HG03342 (cell line): Measurements from ENCODE around the gene ASB16.
"Not testable (repeated sequence)": the region's sequence is repeated elsewhere in the genome, so short reads cannot be mapped to it uniquely, and the experiment has no call there.

Source experiments
- ATAC-seq: cut with Tn5 transposase; IDR thresholded peaks from one replicate; pipeline ENCODE4 v1.9.1; 2021; ENCODE audit warnings: mild to moderate bottlenecking, moderate library complexity; ENCODE audit not compliant: unreplicated experiment

The ASB16 gene

DNA sequence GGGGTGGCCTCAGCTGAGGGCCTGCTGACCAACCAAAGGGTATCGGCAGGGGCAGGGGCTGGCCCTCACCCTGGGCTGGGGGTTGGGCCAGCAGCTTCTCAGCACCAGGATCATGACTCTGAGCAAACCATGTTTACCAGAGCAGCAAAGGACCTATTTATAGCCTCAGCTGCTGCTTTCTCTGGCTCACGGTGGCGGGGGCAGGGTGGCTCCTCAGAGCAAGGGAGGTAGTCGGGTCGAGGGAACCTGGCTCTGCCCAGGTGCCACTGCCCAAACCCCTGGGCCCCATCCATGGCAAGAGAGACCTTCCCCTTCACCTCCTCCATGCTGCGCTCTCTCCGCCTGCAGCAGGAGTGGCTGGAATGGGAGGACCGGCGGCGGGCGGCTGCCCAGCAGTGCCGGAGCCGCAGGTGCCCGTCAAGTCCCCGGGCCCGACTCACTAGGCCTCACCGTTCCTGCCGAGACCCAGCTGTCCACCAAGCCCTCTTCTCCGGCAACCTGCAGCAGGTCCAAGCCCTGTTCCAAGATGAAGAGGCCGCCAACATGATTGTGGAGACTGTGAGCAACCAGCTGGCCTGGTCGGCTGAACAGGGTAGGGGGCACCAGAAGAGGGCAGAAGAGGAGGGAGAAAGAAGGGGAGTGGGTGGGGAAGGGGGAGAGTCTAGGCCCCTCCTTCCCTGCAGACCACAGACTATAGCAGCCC is at the start of gene ASB16:
Gene ASB16 (plus strand): TSS at position 206 of the 703 bp plus-strand sequence. CDS start 86 bp downstream, at position 292.
- ATAC-seq = no peak

DNA sequence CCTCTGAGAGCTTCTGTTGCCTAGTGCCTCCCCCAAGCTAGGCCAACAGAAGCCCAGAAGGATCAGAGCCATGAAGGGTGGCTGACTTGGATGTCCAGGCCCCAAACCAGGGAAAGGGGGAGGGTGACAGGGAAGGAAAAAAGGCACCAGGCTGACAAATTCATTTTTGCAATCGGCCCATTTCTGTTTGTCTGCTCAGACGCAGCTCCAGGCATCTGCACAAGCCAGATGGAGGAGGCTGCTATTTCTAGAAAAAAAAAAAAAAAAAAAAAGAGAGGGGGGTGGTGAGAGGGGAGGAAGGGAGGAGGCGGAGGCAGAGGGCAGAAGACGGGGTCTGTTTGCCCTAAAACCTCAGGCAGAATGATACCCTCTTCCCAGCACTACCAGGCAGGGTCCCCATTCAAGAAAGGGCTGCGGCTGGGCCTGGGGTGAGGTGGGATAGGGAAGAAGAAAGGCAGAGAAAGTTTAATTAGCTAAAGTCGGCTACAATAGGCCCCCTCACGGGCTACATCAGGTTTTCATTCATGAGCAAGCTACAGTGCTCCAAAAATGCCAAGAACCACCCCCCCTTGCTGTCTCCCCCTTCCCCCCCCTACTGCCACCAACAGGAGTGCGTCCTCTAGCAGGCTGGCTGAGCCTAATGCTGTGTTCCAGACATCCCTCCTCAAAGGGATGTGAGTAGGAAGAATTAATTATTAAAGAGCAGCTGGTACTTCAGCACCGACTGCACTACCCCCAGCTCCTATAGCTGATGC is 49.5 kb upstream of the ASB16 start:
- no peak for ATAC-seq

DNA sequence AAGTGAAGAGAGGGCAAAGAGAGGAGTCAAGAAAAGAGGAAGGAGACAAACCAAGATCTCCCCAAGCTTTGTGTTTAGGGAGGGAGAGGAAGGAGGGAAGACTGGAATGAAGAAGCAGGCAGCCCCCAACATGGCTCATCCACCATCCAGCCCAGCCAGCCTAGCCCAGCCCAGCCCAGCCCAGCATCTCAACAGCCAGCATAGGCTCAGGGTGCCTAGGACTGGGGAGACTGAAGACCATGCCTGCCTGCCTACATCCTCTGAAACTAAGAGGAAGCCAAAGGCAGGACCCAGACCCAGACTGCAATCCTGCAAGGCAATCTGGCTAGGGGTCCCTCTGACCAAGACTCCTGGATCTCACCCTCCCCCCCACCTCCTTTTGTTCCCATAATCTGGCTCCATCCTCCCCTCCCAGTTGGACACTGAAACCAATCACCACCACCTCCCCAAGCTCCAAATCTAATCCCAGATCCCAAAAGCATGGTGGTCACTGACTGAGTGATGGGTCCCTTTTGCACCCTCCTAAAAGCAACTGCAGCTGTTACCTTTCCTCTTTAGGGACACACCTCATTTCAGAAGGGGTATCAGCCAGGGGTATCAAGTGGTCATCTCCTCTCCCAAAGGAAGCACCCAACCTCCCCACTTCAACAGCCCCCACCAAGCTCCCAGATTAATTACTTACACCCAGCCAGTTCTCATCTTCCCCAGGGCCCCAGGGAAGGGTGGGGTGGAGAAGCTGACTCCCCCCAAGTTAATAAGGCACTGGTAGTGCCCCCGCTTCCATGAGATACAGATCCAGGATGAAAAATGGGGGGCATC is 48.3 kb upstream of the ASB16 start:
- ATAC-seq = no peak

DNA sequence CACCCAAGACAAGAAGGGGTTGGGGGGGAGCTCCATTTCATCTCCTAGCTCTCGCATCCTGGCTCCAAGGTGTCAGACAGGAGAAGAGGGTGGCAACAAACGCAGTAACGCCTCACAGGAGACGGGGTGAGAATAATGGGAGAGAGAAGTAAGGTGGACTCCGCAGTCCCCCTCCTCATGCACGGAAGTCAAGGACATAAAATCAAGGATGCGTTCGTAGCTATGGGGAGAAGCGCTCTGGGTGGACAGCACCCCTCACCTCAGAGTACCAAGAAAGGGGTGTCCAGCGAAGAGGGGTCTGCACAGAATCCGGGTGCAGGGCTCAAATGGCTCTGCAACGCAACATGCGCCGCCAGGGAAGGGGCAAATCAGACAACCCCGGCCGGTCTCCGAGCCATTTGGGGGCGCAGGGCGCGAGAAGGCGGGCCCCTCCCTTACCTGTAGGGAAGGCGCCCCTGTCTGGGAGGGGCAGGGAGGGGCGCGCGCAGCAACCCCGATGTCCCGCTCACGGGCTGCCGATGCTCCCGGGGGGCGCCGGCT is 47.6 kb upstream of the ASB16 start:
- peak; percentile 12 for ATAC-seq

- peak; percentile 86 for ATAC-seq
Observed at GRCh38 chr17:44123356-44124117, 47.0 kb upstream of the ASB16 start, which contains the start of gene HDAC5. Gene HDAC5 (minus strand): TSS chr17:44123641. CDS start chr17:44117515, 6,126 bp downstream.

DNA sequence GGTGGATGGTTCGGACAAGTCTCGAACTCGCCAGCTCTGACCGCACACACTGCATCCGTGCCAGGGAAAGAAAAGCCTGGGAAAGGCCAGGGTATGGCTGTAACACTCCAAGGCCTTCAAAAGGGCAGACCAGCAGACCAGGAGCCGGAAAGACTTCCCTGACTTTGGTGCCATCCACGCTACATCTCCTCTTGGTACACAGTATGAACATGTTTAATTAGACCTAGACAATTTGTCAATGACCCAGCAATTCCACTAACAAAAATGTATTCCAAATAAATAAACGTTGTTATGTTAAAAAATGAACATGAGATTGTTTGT is 46.4 kb upstream of the ASB16 start:
- ATAC-seq = no peak

GRCh38 chr17:44128383-44128782 is 42.1 kb upstream of the ASB16 start:
- ATAC-seq = no peak

DNA sequence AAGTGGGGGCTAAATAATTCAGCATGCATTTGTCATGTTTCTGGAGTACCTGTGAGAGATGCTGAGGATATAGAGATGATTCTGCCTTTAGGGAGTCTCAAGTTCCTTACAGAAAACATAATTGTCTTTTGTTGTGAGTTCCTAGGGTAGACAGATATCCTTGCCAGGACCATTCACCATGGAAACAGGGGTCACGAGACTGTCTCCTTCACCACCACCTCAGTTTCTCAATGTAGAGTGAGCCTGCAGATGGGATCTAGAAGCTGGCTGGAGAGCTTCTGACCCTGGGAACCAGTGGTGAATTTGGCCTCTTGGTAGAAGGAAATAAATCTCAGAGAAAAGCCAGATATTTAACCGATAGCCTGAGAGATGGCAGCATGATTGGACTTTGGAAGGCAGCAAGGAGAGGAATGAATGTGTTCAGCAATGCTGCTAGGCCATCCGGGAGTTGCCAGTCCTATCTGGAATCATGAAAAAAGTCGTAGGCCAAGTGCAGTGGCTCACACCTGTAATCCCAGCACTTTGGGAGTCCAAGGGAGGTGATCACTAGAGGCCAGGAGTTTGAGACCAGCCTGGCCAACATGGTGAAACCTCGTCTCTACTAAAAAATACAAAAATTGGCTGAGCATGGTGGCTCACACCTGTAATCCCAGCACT is 39.7 kb upstream of the ASB16 start:
- ATAC-seq = no peak

DNA sequence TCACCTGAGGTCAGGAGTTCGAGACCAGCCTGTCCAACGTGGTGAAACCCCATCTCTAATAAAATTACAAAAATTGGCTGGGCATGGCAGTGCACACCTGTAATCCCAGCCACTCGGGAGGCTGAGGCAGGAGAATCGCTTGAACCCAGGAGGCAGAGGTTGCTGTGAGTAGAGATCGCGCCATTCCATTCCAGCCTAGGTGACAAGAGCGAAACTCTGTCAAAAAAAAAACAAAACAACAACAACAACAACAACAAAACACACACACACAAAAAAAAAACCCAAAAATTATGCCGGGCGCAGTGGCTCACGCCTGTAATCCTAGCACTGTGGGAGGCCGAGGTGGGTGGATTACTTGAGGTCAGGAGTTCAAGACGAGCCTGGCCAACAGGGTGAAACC is 39.1 kb upstream of the ASB16 start:
- not testable (repeated sequence) for ATAC-seq

DNA sequence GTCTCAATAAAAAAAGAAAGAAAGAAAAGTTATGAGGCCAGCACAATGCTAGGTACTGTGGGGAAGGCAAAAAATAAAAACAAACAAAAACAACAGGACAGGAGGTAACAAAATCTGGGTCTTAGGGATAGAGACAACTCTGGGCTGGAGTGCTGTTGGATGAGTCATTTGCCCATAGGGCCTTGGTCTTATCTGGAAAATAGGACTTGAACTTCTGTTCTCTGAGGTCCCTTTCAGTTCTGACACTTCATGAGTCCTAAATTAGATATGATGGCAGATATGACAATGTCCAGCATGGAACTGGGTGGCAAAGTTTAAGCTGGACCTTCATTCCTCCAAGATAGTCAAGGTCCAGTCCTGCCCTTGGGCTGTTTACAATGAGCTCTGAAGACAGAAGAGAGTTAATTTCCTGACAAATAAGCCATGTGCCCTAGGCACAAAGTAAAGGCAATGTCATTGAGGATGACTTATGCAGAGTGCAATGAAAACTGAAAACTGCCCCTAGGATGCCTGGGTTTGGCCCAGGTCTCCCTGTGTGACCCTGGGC is 38.2 kb upstream of the ASB16 start:
- ATAC-seq = no peak

DNA sequence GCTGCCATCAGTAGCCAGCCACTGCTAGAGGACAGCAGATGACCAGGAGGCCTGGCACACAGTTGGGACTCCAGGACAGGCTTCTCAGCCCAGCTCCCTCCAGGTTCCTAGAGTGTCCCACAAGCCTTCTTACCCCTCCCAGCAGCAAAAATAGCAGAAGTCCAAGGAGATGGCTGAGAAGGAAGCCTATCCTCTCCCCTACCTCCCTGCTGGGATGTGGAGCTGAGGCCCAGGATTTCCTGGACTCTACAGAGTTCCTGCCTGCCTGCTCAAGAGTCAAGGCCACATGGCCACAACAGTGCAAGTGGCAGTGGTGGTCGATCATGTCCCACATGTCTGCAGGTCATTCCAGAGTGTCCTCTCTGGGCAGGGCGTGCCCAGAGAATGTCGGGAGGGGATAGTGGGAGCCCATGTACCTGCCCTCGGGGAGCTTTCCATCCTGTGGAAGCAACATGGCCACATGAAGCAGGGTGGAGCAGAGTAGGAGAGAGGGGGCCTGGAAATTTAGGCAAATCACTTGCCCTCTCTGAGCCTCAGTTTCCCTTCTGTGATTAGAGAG is 36.5 kb upstream of the ASB16 start:
- no peak for ATAC-seq

- ATAC-seq = no peak
Observed at GRCh38 chr17:44134752-44135568, 35.5 kb upstream of the ASB16 start.

- ATAC-seq = no peak
Observed at GRCh38 chr17:44137891-44138709, 32.4 kb upstream of the ASB16 start.

GRCh38 chr17:44143921-44144320 is 26.6 kb upstream of the ASB16 start:
- not testable (repeated sequence) for ATAC-seq

DNA sequence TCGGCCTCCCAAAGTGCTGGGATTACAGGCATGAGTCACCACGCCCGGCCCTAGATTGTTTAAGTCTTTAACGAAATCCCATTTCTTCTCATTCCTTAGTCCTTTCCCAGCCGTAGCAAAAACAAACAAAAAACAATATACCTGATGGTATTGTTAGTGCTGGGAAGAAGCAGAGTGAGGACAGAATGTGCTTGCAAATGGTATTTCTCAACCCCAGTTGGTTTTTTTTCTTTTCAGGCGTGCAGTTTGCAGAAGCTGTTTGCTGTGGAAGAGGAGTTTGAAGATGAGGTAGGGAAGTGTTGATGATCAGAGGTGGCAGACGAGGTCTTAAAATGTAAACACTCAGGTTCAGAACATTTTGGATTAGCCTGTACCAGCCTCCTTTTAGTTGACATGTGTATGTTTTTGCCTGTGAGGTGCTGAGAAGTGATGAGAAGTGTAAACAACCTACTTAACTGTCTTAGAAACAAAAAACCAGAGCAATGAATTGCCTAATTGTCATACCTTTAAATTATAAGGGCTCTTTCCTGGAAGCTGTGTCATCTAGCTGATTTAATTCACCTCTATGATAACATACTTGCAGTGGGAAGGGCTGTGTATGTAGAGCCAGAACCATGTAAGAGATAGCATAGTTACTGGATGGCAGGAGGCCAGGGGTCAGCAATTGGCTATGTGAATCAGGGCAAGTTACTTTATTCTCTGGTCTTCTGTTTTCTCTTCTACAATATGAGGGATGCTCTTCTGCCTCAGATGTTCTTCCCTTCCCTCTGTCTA is 25.4 kb upstream of the ASB16 start:
- no peak for ATAC-seq

DNA sequence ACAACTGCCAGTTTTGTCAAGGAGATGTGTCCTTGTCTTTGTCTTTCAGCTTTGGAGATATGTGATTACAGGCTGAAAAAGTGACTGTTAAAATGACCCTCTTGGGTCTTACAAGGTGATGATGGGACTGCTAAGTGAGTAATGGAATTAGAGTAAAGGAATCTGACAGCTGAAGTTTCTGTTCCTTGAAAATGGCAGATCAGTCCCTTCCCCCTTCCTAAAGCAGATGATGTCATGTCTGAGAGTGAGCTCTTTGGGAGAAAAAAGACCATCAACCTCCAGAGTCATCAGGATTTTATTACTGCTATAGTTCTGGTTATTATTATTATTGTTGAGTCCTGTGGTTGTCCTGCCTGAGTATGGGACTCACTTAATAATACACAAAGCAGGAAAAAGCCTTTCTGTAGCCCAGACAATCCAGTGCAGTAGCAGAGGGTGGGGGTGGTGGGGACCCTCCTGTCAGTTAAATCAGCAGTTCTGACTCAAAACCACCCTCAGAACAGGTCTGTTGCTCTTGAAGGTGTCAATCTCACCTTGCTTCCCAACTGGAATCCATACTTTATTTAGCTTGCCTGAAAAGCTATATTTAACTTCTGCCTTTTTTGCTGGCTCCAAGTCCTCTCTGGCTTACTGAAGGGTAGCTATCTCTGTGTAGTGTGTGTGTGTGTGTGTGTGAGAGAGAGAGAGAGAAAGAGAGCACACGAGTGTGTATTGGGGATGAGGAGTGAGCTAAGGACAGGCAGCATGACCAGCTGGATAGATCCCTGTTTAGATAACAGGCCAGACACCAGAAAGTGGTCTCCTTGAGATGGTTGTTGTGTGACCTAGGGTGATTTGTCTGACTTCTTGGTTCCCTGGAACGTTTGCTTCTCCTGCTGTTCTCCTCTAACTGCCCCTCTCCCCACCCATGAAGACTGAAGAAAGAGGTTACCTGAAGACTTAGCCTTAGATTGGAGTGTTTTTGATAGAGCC is 23.8 kb upstream of the ASB16 start:
- no peak for ATAC-seq
